Fibroblast of lung (primary cell): ENCODE results near the gene ST6GALNAC3.

Experiments
- CTCF ChIP-seq, 2 donors: IDR thresholded peaks in 1 of 2; conservative IDR thresholded peaks in 1 of 2; 1 replicate in 1 of 2; 2 replicates in 1 of 2; pipeline ENCODE4 v1.5.1; 2011 to 2012; ENCODE audit warnings: low read length in 2 of 2, control low read depth in 1 of 2, inconsistent platforms in 1 of 2, low read depth in 1 of 2, mild to moderate bottlenecking in 1 of 2
- EZH2 ChIP-seq: IDR thresholded peaks from 2 replicates; pipeline ENCODE4 v1.5.1; 2012; ENCODE audit warnings: low read length, control low read depth, mild to moderate bottlenecking; ENCODE audit errors: missing control alignments

GRCh38 chr1:76511558-76512179 lies 437.1 kb downstream of the ST6GALNAC3 start:
- TF ChIP-seq CTCF (conservative IDR thresholded peaks at IDR 0.05 in 1 of 2, IDR thresholded peaks at IDR 0.05 in 1 of 2; ENCODE audit: low read depth in 1 of 2, low read length in 2 of 2) (no peak), EZH2 (no peak)
